HG03442 (cell line): Measurements from ENCODE around the gene B3GAT2.
A peak's percentile ranks its signal among the peaks of the same experiment; 100 is the strongest.

Experiments used
- ATAC-seq: cut with Tn5 transposase; IDR thresholded peaks from one replicate; pipeline ENCODE4 v1.9.1; 2021; ENCODE audit warnings: mild to moderate bottlenecking, moderate library complexity; ENCODE audit not compliant: unreplicated experiment

The B3GAT2 gene

DNA sequence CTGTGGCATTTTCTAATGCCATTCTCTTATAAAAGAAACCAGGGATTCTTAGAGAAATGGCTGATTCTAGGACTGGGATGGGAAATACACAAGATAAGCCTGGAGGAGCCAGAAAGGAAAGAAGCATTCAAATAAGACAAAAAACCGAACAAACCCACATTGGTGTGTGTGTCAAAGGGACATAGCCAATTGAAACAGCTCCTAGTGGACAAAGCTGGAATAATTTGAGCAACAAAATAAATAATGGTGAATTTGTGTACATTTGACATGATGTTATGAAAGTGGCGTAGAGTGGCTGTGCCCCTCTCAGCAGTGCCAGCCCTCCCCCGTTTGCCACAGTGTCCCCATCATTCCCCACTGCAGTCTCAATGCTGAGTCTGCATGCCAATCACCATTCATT, 55.5 kb downstream of the B3GAT2 start:
- ATAC-seq: no peak

DNA sequence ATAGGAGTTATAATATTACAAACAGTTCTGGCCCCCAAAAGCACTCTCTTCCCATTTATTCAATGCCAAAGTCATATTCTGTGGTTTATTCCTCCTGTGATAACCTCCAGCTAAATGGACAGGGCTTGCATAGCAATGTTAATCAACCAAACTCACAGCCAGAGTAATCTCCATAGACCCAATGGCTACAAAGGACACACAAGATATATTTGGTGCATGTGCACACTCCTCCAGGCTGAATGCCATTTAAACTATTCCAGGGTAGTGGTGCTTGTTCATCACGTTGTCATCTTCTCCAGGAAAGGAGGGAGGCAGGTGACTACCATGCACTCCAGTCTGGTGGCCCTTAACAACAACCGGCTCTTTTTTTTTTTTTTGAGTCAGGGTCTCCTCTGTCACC, 56.8 kb downstream of the B3GAT2 start:
- no peak for ATAC-seq

DNA sequence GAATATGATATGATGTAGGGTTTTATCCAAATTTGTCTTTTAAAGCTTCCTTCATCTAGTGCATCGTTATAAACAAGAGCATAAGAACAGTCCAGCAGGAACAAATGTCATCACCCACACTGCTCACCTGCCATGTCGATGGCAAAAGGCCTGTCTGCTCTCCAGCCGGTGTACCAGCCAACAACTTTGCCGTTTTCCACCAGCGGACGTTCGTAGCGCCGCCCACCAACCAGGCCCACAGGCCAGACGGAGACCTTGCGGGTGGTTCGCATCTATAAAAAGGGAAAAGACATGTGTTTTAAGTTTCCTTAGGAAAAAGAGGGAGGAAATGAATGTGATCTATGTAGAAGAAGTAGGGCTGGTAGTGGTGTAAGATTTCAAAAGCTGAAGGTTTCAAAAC, 62.9 kb downstream of the B3GAT2 start:
- ATAC-seq: no peak

DNA sequence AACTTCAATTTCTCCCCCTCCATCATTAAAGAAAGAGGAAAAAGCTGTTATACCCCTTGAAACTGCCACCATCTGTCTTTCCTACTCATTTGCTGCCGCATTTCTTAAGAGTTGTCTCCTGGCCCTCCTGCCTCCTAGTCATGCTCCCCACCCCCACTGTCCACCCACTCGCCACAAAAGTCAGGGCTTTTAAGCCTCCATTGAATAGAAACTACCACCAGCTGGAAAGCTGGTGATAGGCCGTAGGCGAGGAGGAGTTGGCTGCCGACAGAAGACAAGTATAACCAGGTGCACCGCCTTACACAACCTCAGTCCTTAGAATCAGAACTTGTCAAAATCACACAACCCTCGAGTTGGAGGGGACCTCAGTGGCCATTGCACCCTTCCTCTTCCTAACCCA, 67.6 kb downstream of the B3GAT2 start:
- ATAC-seq: no peak

DNA sequence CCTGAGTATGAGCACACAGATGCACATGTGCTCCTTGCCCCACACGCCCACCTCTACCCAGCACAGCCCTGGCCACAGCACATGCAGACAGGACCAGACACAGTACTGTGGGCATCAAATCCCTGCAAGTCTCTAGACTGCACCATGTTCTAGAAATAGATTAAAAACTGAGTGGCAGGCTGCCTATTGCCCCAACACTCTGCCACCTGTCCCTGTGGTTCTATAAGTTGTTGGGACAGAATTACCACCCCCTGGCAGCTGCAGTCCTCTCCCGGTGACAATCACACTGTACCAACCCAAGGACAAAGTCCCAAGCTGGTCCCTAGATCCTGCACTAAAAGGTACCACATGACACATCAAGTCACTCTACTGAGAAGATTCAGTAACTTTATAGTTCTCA, 70.2 kb downstream of the B3GAT2 start:
- no peak for ATAC-seq

DNA sequence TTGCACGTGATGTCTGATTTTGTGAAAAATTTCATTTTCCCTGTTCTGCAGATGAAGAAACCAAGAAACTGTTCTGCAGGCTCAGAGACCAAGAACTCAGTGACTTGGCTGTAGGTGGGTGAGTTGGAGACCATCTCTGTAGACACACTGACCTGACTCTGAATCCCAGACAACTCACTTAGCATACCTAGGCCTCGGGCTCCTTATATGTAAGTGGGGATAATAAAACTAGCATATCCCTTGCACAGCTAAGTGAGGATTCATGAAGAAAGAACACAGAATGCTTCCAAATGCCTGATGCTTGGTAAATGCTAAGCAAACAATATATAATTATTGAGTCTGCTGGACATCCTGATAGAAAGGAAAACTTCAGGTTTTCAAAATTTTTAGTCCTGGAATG, 70.8 kb downstream of the B3GAT2 start:
- ATAC-seq: no peak

DNA sequence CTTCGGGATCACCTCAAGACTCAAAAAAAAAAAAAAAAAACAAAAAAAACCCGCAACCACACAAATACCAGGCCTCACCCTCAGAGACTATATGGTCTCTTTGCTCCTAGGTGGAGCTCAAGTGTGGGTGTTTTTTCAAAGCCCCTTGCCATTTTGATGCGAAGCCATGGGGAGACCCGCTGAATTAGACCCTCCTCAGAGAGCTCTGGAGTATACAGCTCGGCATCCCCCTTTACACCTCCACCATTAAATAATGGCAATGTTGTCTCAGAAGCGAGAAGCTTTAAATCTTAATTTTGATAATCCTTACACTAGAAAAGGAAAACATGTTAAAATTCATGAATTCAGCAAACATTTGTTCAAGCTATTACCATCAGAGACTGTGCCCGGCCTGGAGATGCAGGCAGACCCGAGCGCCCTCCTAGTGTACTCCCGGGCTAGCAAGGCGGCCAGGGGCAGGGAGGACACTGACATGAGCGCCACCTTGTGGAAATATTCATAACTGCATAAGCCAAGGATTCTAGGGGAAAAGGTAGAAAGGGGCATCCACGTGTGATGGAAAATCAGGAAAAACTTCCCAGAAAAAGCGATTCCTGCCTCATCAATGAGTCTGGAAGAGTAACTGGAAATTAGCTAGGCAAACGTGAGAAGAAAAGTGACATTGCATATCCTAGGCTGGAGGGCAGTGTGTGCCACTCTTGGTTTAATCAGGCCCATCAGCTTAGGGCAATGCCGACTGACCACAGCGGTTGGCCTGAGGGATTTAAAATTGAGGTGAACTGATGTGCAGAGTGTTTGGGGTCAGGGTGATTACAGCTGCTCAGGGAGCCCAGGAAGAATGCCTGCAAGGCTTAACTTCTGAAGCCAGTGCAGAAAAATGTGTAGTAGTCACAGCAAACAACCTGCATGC, 72.5 kb downstream of the B3GAT2 start:
- ATAC-seq: peak; percentile 81

DNA sequence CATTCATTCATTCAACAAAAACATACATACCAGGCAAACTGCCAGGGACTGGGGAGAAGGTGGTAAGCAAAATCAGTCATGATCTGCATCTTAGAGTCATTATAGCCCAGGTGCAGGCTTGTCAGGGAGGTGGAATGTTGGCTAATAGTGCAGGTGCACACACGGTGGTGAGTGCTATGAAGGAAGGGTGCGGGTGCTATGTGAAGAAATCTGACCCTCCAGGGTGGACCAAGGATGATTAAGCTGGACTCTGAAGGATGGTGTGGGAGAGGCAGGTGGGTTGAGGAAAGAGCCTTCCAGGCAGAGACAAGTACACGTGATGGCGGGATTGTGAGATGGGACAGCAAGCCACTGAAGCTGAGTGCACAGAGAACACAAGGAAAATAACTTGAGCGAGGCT, 77.4 kb downstream of the B3GAT2 start:
- no peak for ATAC-seq

DNA sequence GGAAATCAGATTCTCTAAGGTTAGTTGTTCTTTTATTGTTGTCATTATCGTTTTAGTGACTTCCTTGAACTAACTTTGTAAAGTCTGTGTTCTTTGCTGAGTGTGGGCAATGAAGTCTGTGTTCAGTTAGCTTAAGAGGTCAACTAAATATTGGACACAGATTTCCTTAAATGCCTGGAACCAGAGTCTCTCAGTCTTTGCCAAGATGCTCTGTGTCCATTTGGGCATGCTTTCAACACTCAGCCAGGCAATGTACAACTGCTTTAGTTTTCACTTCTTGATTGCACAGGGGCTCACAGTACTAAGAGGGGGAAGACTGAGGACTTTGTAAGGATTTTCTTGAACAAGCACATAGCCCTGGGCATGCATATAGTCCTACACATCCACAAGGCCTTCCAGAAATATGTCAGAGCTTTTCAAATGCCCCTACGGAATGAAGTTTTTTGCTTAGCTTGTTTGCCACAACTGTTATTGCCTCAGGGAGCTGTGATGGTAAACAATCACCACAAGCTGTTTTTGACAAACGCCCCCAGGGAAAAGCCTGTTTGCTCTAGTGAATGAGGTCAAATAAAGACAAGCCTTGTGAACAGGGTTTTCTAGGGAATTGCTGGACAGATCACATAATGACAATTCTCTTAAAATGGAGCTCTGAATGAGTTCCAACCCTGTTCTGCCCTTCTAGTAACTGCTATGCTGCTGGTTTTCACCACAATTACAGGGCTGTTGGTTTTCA, 82.5 kb downstream of the B3GAT2 start:
- no peak for ATAC-seq

DNA sequence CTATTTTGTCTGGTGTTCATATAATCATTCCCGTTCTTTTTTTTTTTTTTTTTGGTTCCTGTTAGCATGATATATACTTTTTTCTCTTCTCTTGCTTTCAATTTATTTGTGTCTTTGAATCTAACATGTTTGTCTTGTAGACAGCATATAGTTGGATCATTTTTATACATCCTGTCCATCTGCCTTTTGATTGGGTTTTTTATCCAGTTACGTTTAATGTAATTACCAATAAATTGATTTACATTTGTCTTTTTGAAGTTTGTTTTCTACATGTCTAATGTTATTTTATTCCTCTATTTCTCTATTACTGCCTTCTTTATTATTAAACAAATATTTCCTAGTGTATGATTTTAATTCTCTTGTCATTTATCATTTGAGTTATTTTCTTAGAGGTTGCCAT, 84.4 kb downstream of the B3GAT2 start:
- no peak for ATAC-seq

DNA sequence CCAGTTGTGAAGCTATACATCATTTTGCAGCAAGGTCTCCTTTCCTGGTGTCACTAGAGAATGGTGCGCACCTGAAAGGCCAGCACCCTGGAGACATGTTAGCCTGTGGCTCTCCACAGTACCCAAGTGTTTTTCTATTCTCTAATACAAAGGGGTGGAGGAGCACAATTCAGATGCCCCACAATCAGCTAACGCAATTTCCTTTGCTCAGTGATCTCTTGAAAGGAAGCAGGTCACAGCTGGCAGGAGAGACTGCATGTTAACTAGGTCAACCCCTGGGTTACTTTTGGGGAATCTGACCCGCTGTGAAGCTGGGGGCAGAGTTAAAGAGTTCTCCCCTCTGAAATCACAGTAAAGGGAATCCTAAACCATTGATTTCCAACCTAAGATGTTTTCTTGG, 92.5 kb downstream of the B3GAT2 start:
- ATAC-seq: no peak

DNA sequence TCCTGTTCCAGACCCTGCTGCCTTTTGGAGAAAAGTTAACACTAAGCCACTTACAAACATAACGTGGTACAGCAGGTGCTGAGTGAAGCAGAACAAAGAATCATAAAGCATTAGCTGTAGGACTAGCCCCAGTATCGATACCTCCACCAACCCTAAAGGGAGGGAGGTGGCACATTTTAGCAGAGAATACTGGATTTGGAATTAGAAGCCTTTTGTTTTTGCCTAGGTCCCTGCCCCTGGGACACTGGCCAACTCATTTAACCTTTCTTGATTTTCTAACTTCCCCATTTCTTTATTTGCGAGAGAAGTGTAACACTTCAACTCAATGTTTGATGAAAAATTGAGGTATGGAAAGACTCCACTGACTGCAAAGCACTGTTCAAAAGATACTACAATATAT, 93.5 kb downstream of the B3GAT2 start:
- ATAC-seq: no peak

DNA sequence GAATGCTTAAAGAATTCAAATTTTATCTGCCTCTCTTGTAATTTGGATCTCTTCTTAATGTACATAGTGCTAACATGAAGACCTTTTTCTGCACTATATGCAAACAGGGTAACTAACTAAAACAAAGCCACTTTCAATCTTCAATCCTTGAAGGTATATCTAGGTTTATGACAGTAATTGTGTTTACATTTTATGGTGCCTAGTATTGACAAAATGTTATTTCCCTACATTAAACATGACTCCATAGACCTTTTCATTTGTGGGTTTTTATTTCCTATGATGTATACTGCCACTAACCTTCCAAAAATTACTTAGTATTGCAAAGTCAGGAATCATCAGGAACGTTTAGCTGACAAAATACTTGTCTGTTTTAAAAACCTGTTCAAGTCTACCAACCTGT, 95.9 kb downstream of the B3GAT2 start:
- ATAC-seq: no peak

DNA sequence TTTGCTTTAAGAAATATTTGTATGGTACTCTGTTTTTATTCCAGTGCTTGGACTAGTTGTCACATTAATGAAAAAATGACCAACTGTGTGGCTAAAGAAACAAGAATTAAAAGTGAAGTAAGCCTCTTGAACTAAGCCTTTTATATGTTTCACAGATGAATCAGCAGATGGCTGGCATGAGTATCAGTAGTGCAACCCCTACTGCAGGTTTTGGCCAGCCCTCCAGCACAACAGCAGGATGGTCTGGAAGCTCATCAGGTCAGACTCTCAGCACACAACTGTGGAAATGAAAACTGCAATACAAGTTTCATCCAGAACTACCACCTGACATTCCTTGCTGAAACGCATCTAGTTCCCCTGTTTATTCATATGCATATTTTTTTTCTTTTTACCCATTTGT, 96.8 kb downstream of the B3GAT2 start:
- no peak for ATAC-seq

DNA sequence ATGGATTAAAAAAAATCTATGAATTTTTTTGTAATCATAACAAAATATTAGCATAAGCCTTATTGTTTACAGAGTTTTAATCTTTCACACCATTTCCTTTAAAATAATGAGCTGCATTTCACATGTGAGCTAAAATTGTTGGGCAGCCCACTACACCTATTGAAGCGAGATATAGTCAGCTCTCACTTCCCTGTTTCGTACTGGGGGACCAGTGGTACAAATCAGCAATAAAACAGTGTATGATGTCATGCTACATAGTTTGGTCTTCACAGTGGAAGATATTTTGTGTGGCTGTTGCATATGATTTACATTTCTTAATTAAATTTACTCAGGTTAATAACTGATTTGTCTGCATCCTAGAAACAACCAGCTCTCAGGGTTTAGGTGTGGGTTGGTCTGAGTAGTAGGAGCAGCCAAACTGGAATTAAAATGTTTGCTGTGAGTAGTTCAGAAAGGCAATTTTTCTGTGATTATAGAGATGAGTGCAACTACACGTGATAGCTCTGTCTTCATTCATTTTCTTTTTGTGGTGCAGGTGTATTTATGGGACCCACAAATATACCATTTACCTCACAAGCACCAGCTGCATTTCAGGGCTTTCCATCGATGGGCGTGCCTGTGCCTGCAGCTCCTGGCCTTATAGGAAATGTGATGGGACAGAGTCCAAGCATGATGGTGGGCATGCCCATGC, 99.3 kb downstream of the B3GAT2 start:
- ATAC-seq: peak; percentile 100

DNA sequence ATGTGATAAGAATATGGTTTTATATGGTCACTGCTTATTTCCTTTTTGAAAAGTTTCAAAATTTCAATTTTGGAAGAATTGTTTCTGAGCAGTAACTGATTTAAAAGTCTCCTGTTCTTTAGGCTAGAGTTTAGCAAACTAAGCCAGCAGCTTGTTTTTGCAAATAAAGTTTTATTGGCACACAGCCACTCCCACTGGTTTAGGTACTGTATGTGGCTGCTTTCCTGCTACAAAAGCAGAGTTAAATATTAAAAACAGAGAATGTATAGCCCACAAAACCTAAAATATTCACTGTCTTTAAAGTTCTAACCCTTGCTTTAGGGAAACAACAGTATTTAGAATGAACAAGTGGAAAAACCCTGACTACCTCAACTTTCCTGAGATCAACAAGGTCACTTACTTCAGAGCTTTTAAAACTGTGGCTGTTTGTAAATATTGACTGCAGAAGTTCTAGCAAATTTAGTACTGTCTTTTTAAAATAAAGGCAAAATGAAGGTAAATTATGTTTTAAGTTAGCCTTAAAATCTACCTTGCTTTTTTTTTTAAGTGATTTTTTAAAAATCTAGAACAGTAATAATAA, 104.1 kb downstream of the B3GAT2 start:
- no peak for ATAC-seq

DNA sequence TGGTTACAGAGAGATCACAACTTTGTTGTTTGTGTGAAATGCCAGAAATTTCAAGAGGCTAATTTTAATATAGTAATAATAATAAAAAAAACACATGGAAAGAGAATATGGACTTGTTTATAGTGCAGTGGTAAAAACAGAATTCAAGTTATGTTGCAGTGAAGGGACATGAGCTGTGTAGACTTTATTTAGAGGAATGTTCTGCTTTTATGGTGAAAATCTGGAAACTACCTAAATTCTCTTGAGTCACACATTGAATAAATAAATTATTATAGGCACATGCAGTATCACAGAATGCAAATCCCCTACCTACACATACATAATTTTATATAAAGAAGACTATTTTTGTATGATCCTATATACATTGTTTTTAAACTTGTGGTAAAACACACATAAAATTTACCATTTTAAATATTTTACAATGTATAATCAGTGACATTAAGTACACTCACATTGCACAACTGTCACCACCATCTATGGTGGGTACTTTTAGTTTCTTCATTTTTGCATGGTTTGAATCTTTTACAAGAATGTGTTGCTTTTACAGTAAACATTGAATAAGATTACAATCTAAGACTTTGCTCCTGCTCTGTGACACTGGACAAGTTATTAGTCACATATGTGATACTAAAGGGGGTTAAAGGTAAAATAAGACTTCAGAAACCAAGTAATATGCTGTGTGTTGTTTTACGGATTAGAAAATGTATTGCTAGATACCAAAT, 107.4 kb downstream of the B3GAT2 start:
- ATAC-seq: no peak

DNA sequence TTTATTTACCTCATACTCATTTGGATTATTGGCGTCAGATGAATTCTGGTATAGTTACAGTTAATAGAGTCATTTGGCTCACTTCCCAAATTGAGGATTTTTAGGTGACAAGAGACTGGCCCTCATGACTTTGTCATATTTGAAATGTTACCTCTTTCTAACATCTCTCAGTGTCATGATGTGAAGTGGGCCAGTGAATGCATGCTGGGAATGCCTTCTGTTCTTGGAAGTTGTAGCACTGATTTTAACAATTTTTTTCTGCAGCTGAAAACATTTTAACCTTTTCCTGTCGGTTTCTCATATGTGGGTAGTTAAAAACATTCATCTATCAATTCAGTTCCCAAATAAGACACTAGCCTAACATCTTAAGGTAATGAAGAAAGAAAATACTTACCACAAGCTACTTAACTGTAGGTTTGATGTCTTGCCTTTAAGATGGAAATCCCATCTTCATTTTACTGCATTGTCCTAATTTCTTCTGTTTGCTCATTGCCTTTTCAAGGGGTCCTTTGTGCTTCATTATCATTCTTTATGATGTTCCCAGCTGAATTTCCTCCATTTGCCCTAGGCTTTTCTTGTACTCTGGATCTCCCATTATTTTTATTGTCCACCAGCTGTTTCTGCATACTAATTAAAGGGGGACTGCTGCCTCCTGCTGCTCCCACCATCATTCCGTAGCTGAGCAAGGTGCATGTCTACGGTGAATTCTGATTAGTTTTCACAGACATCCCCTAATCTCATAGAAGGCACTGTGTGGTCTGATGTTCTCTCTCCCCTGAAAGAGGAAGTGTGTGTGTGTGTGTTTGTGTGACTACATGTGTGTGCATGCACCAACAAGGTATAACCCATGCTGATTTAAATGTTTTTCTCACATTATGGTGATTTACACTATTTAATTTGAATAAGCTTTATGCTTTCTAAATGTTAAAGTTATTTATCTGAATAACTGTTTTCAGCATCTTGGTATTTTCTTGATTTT, 109.5 kb downstream of the B3GAT2 start:
- ATAC-seq: no peak

DNA sequence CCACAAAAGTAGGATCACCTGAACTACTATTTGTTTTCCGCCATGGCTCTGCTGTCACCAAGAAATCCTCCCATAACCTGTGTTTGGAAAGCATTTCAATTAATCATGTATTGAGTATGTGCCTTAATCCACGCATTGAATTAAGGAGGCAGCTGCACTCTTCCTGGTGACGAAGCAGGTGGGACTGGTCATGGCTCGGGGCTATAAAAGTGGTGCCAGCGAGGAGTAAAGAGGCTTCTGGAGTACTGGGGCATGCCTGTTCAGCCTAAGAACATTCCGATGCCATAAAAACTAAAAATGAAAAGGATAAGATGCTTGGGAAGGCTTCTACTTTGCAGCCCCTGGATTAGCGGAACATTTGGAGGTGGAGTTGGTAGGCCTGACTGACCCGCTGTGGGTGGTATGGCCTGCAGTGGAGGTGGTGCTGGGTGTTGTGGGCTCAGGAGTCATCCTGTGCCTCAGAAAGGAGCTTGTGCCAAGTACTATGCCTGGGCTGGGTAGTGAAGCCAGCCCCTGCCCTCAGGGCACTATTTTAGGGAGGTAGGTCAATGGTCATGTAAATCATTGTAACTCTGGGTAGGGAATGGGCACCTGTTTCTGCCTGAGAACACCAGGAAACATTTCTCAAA, 110.5 kb downstream of the B3GAT2 start:
- no peak for ATAC-seq
